ENCODE results near the gene CILP.

DNA sequence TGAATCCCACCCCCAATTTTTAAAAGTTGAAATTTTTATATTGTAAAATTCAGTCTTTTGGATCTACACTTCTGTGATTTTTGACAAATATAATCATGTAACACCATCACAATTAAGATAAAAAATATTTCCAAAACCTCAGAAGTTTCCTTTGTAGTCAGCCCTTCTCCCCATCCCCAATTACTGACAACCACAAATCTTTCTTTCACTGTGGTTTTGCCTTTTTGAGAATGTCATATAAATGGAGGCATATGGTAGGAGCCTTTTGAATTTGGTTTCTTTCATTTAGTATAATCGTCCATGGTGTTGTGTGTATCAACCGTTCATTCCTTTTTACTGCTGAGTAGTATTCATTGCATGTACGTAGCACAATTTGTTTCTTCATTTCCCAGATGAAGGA, 7.9 kb upstream of the CILP start:
- TF ChIP-seq, protein P1, sequence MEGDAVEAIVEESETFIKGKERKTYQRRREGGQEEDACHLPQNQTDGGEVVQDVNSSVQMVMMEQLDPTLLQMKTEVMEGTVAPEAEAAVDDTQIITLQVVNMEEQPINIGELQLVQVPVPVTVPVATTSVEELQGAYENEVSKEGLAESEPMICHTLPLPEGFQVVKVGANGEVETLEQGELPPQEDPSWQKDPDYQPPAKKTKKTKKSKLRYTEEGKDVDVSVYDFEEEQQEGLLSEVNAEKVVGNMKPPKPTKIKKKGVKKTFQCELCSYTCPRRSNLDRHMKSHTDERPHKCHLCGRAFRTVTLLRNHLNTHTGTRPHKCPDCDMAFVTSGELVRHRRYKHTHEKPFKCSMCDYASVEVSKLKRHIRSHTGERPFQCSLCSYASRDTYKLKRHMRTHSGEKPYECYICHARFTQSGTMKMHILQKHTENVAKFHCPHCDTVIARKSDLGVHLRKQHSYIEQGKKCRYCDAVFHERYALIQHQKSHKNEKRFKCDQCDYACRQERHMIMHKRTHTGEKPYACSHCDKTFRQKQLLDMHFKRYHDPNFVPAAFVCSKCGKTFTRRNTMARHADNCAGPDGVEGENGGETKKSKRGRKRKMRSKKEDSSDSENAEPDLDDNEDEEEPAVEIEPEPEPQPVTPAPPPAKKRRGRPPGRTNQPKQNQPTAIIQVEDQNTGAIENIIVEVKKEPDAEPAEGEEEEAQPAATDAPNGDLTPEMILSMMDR (IDR thresholded peaks at IDR 0.05), result no peak
- TF ChIP-seq POLR2A (IDR thresholded peaks at IDR 0.05), result no peak

All from Peyer's patch (tissue), 4 donors.